Measurements from ENCODE around the gene RNF123.
A peak's percentile ranks its signal among the peaks of the same experiment; 100 is the strongest.

The RNF123 gene

DNA sequence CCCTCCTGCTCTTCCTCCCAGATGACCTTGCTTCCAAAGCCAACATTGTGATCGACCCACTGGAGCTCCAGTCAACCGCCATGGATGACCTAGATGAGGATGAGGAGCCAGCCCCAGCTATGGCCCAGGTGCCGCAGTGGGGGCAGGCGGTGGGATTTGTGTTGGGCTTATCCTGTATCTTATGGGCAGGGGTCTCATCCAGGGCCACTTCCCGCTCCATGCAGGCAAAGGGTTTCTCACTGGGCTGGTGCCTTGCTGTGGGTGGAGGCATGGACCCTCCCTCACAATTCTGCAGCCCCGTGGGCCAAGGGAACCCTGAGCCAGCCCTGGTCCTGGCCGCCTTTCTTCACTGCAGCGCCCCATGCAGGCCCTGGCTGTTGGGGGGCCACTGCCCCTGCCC lies 15.3 kb downstream of the RNF123 start:
- TF ChIP-seq PAX5 (IDR thresholded peaks at IDR 0.05; ENCODE audit: insufficient read depth, low read length, severe bottlenecking) (no peak), SPI1 (IDR thresholded peaks at IDR 0.05; ENCODE audit: low read depth, low read length) (no peak), POU2F2 (IDR thresholded peaks at IDR 0.05; ENCODE audit: low read depth, low read length) (no peak), POLR2AphosphoS5 (IDR thresholded peaks at IDR 0.05; ENCODE audit: low read depth, low read length) (no peak), TAF1 (IDR thresholded peaks at IDR 0.05; ENCODE audit: low read depth, low read length) (no peak), POLR2A (IDR thresholded peaks at IDR 0.05; ENCODE audit: low read depth, low read length) (no peak)
- DNase-seq (ENCODE audit: insufficient read length, low spot score) = no peak
- FAIRE-seq = no peak

DNA sequence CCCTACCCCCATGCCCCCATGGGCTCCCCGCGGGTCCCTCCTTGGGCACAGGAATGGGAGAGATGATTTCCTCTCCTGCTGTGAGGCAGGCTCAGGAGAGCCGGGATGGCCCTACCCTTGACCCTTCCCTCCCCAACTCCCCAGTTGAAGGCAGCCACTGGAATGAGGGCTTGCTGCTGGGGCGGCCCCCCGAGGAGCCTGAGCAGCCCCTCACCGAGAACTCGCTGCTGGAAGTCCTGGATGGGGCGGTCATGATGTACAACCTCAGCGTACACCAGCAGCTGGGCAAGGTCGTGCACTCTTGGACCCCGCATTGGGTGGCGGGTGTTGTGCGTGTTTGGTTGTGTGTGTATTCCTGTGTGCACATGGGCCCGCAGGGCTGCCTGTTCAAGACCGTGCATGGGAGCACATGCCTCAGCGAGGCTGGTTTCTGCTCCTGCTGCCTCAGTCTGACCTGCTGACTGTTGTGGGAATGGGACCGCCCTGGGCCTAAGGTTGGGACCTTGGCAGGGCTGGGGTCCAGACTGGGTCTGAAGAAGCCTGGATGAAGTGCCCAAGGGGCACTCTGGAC lies 16.1 kb downstream of the RNF123 start:
- TF ChIP-seq POLR2A (IDR thresholded peaks at IDR 0.05; ENCODE audit: low read depth, low read length) (no peak), TAF1 (IDR thresholded peaks at IDR 0.05; ENCODE audit: low read depth, low read length) (no peak), POLR2AphosphoS5 (IDR thresholded peaks at IDR 0.05; ENCODE audit: low read depth, low read length) (no peak), PAX5 (IDR thresholded peaks at IDR 0.05; ENCODE audit: insufficient read depth, low read length, severe bottlenecking) (no peak), SPI1 (IDR thresholded peaks at IDR 0.05; ENCODE audit: low read depth, low read length) (no peak), POU2F2 (IDR thresholded peaks at IDR 0.05; ENCODE audit: low read depth, low read length) (no peak)
- no peak for FAIRE-seq

DNA sequence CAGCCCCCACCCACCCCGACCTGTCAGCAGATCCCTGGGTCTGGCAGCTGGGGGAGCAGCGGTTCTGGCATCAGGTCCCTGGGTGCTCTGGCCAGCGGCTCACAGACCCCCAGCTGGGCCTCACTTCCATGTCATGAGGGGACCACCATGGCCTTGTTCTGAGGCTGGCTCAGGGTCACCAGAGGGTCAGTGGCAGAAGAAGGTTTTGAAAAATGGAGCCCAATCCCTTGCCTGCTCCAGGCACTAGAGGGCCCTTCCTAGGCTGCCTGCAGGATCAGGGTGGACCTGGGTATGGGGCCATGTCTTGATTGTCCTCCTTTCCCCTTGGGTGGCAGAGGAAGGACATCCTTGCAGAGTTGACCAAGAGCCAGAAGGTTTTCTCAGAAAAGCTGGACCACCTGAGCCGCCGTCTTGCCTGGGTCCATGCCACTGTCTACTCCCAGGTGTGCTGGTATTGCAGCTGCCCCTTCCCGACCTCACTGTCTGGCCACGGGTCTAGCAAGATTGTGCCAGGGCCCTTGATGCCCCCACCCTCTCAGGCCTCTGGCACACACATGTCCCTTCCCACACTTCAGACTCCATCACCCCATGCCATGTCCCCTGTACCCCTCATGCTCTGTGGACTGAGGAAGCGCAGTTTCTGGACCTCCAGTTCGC lies 17.2 kb downstream of the RNF123 start:
- no peak for TF ChIP-seq POLR2AphosphoS5 (IDR thresholded peaks at IDR 0.05; ENCODE audit: low read depth, low read length)
- FAIRE-seq (no peak), DNase-seq (ENCODE audit: insufficient read length, low spot score) (no peak)

More for the DNA sequence above, 16.1 kb downstream of the RNF123 start:
- DNase-seq (ENCODE audit: insufficient read length, low spot score) = no peak

DNA sequence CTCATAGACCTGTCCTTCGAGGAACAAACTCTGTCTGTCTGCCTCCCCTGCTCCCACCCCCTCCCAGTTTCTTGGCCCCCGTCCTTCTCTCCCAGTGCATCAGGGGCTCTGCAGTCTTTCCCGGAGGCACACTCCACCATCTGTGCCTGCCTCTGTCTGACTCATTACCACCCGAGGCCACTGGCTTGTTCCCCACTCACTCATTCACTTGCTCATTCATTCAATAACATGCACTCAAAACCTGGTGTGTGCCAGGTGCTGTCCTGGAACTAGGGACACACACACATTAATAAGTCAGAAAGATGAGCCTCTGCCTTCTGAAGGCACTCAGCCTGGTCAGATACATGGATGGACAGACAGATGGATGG lies 17.7 kb downstream of the RNF123 start:
- FAIRE-seq (no peak), DNase-seq (ENCODE audit: insufficient read length, low spot score) (no peak)
- no peak for TF ChIP-seq POU2F2 (IDR thresholded peaks at IDR 0.05; ENCODE audit: low read depth, low read length)
- TF ChIP-seq SPI1 (IDR thresholded peaks at IDR 0.05; ENCODE audit: low read depth, low read length) = no peak
- TF ChIP-seq POLR2A (IDR thresholded peaks at IDR 0.05; ENCODE audit: low read depth, low read length) = no peak
- TF ChIP-seq PAX5 (IDR thresholded peaks at IDR 0.05; ENCODE audit: insufficient read depth, low read length, severe bottlenecking) = no peak
- TF ChIP-seq POLR2AphosphoS5 (IDR thresholded peaks at IDR 0.05; ENCODE audit: low read depth, low read length) = no peak
- no peak for TF ChIP-seq TAF1 (IDR thresholded peaks at IDR 0.05; ENCODE audit: low read depth, low read length)

DNA sequence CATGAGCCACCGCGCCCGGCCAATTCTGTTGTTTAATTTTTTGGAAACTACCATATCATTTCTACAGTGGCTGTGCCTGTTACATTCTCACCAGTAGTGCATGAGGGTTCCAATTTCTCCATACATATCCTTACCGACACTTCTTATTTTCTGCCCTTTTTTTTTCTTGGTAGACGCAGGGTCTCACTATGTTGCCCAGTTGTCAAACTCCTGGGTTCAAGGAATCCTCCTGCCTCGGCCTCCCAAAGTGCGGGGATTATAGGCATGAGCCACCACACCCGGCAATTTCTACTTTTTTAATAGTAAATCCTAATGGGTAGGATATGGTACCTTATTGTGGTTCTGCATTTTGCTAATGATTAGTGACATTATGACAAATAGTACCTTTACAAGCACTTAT lies 20.5 kb downstream of the RNF123 start:
- FAIRE-seq = no peak
- TF ChIP-seq TAF1 (IDR thresholded peaks at IDR 0.05; ENCODE audit: low read depth, low read length) (no peak), POLR2AphosphoS5 (IDR thresholded peaks at IDR 0.05; ENCODE audit: low read depth, low read length) (no peak), POU2F2 (IDR thresholded peaks at IDR 0.05; ENCODE audit: low read depth, low read length) (no peak), PAX5 (IDR thresholded peaks at IDR 0.05; ENCODE audit: insufficient read depth, low read length, severe bottlenecking) (no peak), POLR2A (IDR thresholded peaks at IDR 0.05; ENCODE audit: low read depth, low read length) (no peak), SPI1 (IDR thresholded peaks at IDR 0.05; ENCODE audit: low read depth, low read length) (no peak)
- DNase-seq (ENCODE audit: insufficient read length, low spot score) = no peak

DNA sequence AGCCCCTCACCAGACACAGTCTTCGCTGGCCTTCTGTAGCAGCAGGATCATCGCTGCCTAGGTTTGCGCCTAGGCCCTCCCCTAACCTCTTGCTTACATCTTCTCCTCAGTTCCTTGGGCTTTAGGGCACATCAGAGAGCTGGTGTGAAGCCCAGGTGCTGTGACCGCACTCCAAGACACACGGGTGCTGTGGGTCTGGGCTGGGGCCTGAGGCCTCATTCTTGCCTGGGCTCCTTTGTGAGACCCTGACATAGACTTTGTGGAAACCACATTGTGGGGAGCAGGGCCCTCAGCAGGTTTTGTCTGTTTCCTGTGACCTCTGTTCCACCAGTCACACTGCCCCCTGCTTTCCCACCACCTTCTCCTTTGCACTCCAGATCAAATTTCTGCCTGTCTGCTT lies 22.1 kb downstream of the RNF123 start:
- TF ChIP-seq POLR2A (IDR thresholded peaks at IDR 0.05; ENCODE audit: low read depth, low read length) (no peak), TAF1 (IDR thresholded peaks at IDR 0.05; ENCODE audit: low read depth, low read length) (no peak), SPI1 (IDR thresholded peaks at IDR 0.05; ENCODE audit: low read depth, low read length) (no peak), POLR2AphosphoS5 (IDR thresholded peaks at IDR 0.05; ENCODE audit: low read depth, low read length) (no peak), PAX5 (IDR thresholded peaks at IDR 0.05; ENCODE audit: insufficient read depth, low read length, severe bottlenecking) (no peak), POU2F2 (IDR thresholded peaks at IDR 0.05; ENCODE audit: low read depth, low read length) (no peak)
- FAIRE-seq (no peak), DNase-seq (ENCODE audit: insufficient read length, low spot score) (no peak)

DNA sequence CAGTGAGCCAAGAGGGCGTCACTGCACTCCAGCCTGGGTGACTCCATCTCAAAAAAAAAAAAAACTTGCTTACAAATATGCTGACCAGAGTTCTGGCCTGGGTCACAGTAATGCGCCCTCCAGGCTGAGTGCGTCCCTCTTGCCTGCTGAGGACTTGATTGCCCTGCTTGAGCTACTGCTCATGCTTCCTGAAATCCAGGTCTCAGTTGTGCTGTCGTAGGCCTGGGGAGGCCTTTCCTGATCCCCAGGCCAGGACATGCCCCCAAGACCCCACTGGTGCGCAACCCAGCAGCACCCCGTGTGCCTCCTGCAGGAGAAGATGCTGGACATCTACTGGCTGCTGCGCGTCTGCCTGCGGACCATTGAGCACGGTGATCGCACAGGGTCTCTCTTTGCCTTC lies 22.8 kb downstream of the RNF123 start:
- TF ChIP-seq POU2F2 (IDR thresholded peaks at IDR 0.05; ENCODE audit: low read depth, low read length) (no peak), POLR2A (IDR thresholded peaks at IDR 0.05; ENCODE audit: low read depth, low read length) (no peak), SPI1 (IDR thresholded peaks at IDR 0.05; ENCODE audit: low read depth, low read length) (no peak), POLR2AphosphoS5 (IDR thresholded peaks at IDR 0.05; ENCODE audit: low read depth, low read length) (no peak), PAX5 (IDR thresholded peaks at IDR 0.05; ENCODE audit: insufficient read depth, low read length, severe bottlenecking) (no peak), TAF1 (IDR thresholded peaks at IDR 0.05; ENCODE audit: low read depth, low read length) (no peak)
- FAIRE-seq (no peak), DNase-seq (ENCODE audit: insufficient read length, low spot score) (no peak)

DNA sequence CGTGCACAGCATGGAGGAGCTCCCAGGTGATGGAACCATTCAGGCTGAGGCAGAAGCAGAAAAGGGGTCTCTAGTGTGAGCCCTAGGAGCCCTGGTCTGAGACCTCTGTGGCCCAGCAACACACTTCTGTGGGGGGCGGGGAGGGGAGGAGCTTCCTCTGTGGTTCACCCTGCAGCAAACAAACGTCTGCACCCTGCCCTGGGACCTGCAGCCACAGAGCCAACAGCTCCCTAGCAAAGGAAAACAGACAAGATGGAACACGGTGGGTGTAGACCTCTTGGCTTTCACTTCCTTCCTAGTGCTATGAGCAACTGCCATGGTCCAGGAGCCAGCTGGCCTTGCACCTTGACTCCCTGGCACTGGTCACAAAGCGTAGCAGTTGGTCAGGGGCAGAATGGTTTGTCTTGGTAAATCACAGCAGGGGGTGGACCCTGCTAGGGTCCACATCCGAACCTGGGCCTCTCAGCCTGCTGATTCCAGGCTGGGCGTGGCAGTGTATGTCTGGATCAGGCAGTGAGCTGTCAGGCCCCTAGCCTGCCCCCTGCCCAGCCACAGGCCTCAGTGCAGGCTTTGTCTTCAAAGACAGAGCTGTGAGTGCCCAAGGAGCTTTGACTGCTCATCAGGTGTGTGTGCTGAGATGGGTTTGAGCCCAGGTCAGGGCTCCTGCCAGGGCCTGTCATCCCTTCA lies 23.4 kb downstream of the RNF123 start:
- TF ChIP-seq PAX5 (IDR thresholded peaks at IDR 0.05; ENCODE audit: insufficient read depth, low read length, severe bottlenecking) (no peak), POLR2A (IDR thresholded peaks at IDR 0.05; ENCODE audit: low read depth, low read length) (no peak), POU2F2 (IDR thresholded peaks at IDR 0.05; ENCODE audit: low read depth, low read length) (no peak), SPI1 (IDR thresholded peaks at IDR 0.05; ENCODE audit: low read depth, low read length) (peak; percentile 58), TAF1 (IDR thresholded peaks at IDR 0.05; ENCODE audit: low read depth, low read length) (no peak)
- FAIRE-seq = peak; percentile 77

DNA sequence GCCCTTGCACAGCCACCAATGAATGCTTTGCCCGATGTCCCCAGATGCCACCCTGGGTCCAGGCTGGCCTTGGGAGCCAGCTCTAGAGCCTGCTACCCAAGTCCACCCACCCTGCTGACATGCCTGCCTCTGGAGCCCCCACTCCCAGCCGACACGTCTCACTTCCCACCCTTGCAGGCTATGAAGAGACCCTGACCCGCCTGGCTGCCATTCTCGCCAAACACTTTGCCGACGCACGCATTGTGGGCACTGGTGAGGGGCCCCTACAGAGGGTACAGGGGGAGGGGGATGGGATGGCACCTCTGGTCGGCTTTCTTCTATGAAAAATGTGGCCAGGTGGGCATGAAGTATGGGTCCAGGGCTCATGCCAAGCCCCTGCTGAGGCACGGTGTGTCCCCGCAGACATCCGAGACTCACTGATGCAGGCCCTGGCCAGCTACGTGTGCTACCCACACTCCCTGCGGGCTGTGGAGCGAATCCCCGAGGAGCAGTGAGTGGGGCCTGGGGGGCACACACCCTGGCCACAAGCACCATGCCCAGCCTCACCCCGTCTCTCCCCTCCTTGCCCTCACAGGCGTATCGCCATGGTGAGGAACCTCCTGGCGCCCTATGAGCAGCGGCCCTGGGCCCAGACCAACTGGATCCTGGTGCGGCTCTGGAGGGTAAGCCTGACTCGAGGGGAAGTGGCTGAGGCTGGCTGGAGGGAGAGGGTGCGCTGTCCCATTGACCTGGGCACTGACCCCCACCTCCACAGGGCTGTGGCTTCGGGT lies 24.2 kb downstream of the RNF123 start:
- no peak for DNase-seq (ENCODE audit: insufficient read length, low spot score)
- no peak for FAIRE-seq
- no peak for TF ChIP-seq SPI1 (IDR thresholded peaks at IDR 0.05; ENCODE audit: low read depth, low read length)
- TF ChIP-seq POU2F2 (IDR thresholded peaks at IDR 0.05; ENCODE audit: low read depth, low read length) = no peak
- no peak for TF ChIP-seq TAF1 (IDR thresholded peaks at IDR 0.05; ENCODE audit: low read depth, low read length)
- TF ChIP-seq POLR2A (IDR thresholded peaks at IDR 0.05; ENCODE audit: low read depth, low read length) = no peak
- TF ChIP-seq POLR2AphosphoS5 (IDR thresholded peaks at IDR 0.05; ENCODE audit: low read depth, low read length) = no peak
- TF ChIP-seq PAX5 (IDR thresholded peaks at IDR 0.05; ENCODE audit: insufficient read depth, low read length, severe bottlenecking) = no peak

More for the DNA sequence above, 23.4 kb downstream of the RNF123 start:
- DNase-seq (ENCODE audit: insufficient read length, low spot score) = no peak
